SH-SY5Y (cell line): ENCODE results near the gene OLFM1.

Experiments used
- GATA2 ChIP-seq: IDR thresholded peaks from 2 replicates; pipeline ENCODE4 v1.6.1; 2011; ENCODE audit warnings: mild to moderate bottlenecking, low read depth, low read length
- GATA3 ChIP-seq: IDR thresholded peaks from 2 replicates; pipeline ENCODE4 v1.6.1; 2011; ENCODE audit warnings: low read depth, mild to moderate bottlenecking, low read length, moderate library complexity

DNA sequence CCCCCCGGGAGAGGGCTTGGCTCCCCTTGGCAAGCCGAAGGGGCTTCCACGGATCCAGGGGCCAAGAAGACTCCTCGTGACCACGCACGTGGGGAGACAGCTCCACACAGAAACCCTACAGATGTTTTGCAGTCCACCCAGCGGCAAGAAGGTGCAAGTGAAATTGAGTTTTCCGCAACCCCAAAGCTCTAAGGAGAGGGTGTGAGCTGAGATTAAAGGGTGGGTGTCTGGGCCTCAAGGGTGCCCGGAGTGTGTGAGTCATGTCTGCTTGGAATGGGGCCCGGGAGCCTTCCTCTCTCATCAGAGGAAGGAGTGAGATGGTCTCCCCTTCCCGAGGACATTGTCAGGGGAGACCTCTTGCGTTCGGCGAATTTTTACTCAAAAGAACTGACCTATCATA lies 79.1 kb downstream of the OLFM1 start:
- TF ChIP-seq GATA2 (no peak), GATA3 (no peak)
